Panc1 (cell line): Measurements from ENCODE around the gene TUFM.

ENCODE experiments used
- POLR2AphosphoS5 ChIP-seq: IDR thresholded peaks from 2 replicates; pipeline ENCODE4 v1.6.1; 2012; ENCODE audit warnings: mild to moderate bottlenecking, low read depth, low read length, moderate library complexity
- SIN3A ChIP-seq: IDR thresholded peaks from 2 replicates; pipeline ENCODE4 v1.6.1; 2012; ENCODE audit warnings: low read depth, mild to moderate bottlenecking, low read length, moderate library complexity, borderline replicate concordance; ENCODE audit not compliant: insufficient read depth
- TF ChIP-seq, protein P1 (sequence below): fragments of 450-650 bp; IDR thresholded peaks from 2 replicates; pipeline ENCODE4 v1.5.1; 2017; ENCODE audit warnings: mild to moderate bottlenecking

DNA sequence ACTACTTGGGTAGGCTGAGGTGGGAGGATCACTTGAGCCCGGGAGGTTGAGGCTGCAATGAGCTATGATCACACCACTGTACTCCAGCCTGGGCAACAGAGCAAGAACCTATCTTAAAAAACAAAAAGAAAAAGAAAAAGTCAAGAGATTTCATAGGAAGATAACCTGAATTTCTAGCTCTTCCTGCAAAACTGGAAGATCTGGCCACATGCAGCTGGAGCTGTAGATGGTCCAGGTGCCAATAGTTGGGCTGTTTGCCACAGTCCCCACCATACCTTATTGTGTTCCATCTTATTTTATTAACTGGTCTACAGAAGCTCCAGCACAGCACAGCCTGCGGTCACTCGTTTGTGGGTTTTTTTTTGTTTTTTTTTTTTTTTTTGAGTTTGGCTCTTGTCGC, 47.1 kb upstream of the TUFM start:
- TF ChIP-seq POLR2AphosphoS5 = no peak
- TF ChIP-seq, protein P1, sequence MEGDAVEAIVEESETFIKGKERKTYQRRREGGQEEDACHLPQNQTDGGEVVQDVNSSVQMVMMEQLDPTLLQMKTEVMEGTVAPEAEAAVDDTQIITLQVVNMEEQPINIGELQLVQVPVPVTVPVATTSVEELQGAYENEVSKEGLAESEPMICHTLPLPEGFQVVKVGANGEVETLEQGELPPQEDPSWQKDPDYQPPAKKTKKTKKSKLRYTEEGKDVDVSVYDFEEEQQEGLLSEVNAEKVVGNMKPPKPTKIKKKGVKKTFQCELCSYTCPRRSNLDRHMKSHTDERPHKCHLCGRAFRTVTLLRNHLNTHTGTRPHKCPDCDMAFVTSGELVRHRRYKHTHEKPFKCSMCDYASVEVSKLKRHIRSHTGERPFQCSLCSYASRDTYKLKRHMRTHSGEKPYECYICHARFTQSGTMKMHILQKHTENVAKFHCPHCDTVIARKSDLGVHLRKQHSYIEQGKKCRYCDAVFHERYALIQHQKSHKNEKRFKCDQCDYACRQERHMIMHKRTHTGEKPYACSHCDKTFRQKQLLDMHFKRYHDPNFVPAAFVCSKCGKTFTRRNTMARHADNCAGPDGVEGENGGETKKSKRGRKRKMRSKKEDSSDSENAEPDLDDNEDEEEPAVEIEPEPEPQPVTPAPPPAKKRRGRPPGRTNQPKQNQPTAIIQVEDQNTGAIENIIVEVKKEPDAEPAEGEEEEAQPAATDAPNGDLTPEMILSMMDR = no peak
- TF ChIP-seq SIN3A = no peak
